Muscle of leg (tissue), 11 donors: ENCODE results near the gene GNB1L. TPM values are rescaled to one million over a fixed set of nuclear protein-coding genes. Genes with fewer than 3 reads are reported as not detected.

ENCODE experiments used
- DNase-seq: peaks from one replicate; pipeline ENCODE4 v3.0.0; 2013
- H3K27ac ChIP-seq: one replicate; pipeline ENCODE4 v1.5.1; 2013; ENCODE audit warnings: mild to moderate bottlenecking, low read length, control low read depth
- H3K27me3 ChIP-seq: one replicate; pipeline ENCODE4 v1.6.1; 2013; ENCODE audit warnings: low read length; ENCODE audit not compliant: control insufficient read depth, insufficient read depth
- H3K36me3 ChIP-seq: one replicate; pipeline ENCODE4 v1.6.1; 2013; ENCODE audit warnings: low read length; ENCODE audit not compliant: control insufficient read depth, insufficient read depth
- H3K4me1 ChIP-seq: one replicate; pipeline ENCODE4 v1.6.1; 2013; ENCODE audit warnings: low read length; ENCODE audit not compliant: control insufficient read depth, insufficient read depth
- H3K4me3 ChIP-seq: one replicate; pipeline ENCODE4 v1.5.1; 2013; ENCODE audit warnings: low read length, control low read depth
- H3K9me3 ChIP-seq: replicated peaks from 2 replicates; pipeline ENCODE4 v1.6.1; 2013; ENCODE audit warnings: low read depth, low read length; ENCODE audit not compliant: control insufficient read depth
- WGBS: methylation state at CpG from one replicate; pipeline ENCODE4 v1.1.5; 2013; ENCODE audit warnings: missing lambda C conversion rate; ENCODE audit not compliant: insufficient coverage; 5-methylcytosine and 5-hydroxymethylcytosine counted together
- polyA plus RNA-seq, 8 donors: library from polyadenylated mRNA; unstranded; fragments of 120-200 nt; gene quantifications; one replicate each; pipeline versions ENCODE4 v1.2.1 to v1.2.3, GENCODE V29; 2013; ENCODE audit warnings: inconsistent platforms in 1 of 8, low replicate concordance in 1 of 8; ENCODE audit not compliant: insufficient read length in 8 of 8, insufficient read depth in 1 of 8
- total RNA-seq: library from RNA; stranded (reverse); fragments of 120-200 nt; gene quantifications from one replicate; pipeline ENCODE4 v1.2.4, GENCODE V29; 2013

Gene GNB1L
- total and polyA plus RNA-seq, 9 donors: 3.0 to 6.9 (median 4.6) TPM

GRCh38 chr22:19882446-19883381 lies 28.0 kb upstream of the GNB1L start:
- H3K9me3 ChIP-seq: no peaks in the 10 kb centered on the region
- DNase-seq: peak; percentile 8
- peaks cover 93% of the 10 kb centered on the region for H3K4me1 ChIP-seq
- H3K27me3 ChIP-seq: no peaks in the 10 kb centered on the region
- peak overlapping the region; percentile 66 for H3K27ac ChIP-seq
- H3K4me3 ChIP-seq: no peak overlapping the region
- whole genome bisulfite sequencing: 83% methylated on average over 24 of the region's 26 CpGs
- H3K36me3 ChIP-seq: no peaks in the 10 kb centered on the region

- H3K27ac ChIP-seq: peak overlapping the region; percentile 67
- peaks cover 5% of the 10 kb centered on the region for H3K36me3 ChIP-seq
- H3K9me3 ChIP-seq: no peaks in the 10 kb centered on the region
- peaks cover 88% of the 10 kb centered on the region for H3K4me1 ChIP-seq
- H3K27me3 ChIP-seq: no peaks in the 10 kb centered on the region
- no peak overlapping the region for H3K4me3 ChIP-seq
- WGBS: 38% methylated on average over 14 of the region's 27 CpGs
- DNase-seq: peak; percentile 91
These were observed 26.3 kb upstream of the GNB1L start for GRCh38 chr22:19880786-19881569.

- peaks cover 88% of the 10 kb centered on the region for H3K4me1 ChIP-seq
- peak overlapping the region; percentile 67 for H3K27ac ChIP-seq
- peaks cover 5% of the 10 kb centered on the region for H3K36me3 ChIP-seq
- no peak overlapping the region for H3K4me3 ChIP-seq
- H3K9me3 ChIP-seq: no peaks in the 10 kb centered on the region
- H3K27me3 ChIP-seq: no peaks in the 10 kb centered on the region
- WGBS: 81% methylated on average over 28 of the region's 34 CpGs
- peak; percentile 8 for DNase-seq
These were observed 25.5 kb upstream of the GNB1L start for GRCh38 chr22:19879992-19880785.

- Histone ChIP-seq H3K27me3 (no peaks in the 10 kb centered on the region), H3K27ac (no peak overlapping the region), H3K4me3 (no peak overlapping the region), H3K9me3 (no peaks in the 10 kb centered on the region), H3K36me3 (peaks cover 5% of the 10 kb centered on the region), H3K4me1 (peaks cover 88% of the 10 kb centered on the region)
- peak; percentile 2 for DNase-seq
- WGBS: 70% methylated on average over 4 of the region's 4 CpGs
These were observed 24.9 kb upstream of the GNB1L start for GRCh38 chr22:19879643-19879991.

GRCh38 chr22:19879246-19879570 lies 24.5 kb upstream of the GNB1L start:
- DNase-seq: peak; percentile 7
- H3K27ac ChIP-seq: no peak overlapping the region
- no peaks in the 10 kb centered on the region for H3K9me3 ChIP-seq
- no peaks in the 10 kb centered on the region for H3K27me3 ChIP-seq
- H3K4me3 ChIP-seq: no peak overlapping the region
- peaks cover 5% of the 10 kb centered on the region for H3K36me3 ChIP-seq
- WGBS: 60% methylated on average over 2 of the region's 13 CpGs
- peaks cover 88% of the 10 kb centered on the region for H3K4me1 ChIP-seq

- WGBS: 69% methylated on average over 11 of the region's 16 CpGs
- Histone ChIP-seq H3K36me3 (peaks cover 5% of the 10 kb centered on the region), H3K27me3 (no peaks in the 10 kb centered on the region), H3K4me1 (peaks cover 91% of the 10 kb centered on the region), H3K27ac (no peak overlapping the region), H3K9me3 (no peaks in the 10 kb centered on the region), H3K4me3 (no peak overlapping the region)
- peak; percentile 2 for DNase-seq
These were observed 24.0 kb upstream of the GNB1L start for GRCh38 chr22:19878461-19879245.

GRCh38 chr22:19877626-19878339 lies 23.1 kb upstream of the GNB1L start:
- DNase-seq: peak; percentile 28
- Histone ChIP-seq H3K9me3 (no peaks in the 10 kb centered on the region), H3K36me3 (peaks cover 5% of the 10 kb centered on the region), H3K4me3 (no peak overlapping the region), H3K4me1 (peaks cover 90% of the 10 kb centered on the region), H3K27me3 (no peaks in the 10 kb centered on the region), H3K27ac (no peak overlapping the region)
- 62% methylated on average over 20 of the region's 20 CpGs for WGBS

- WGBS: 89% methylated on average over 12 of the region's 18 CpGs
- H3K4me3 ChIP-seq: no peak overlapping the region
- H3K36me3 ChIP-seq: peaks cover 5% of the 10 kb centered on the region
- H3K27me3 ChIP-seq: no peaks in the 10 kb centered on the region
- peak; percentile 5 for DNase-seq
- H3K4me1 ChIP-seq: peaks cover 87% of the 10 kb centered on the region
- no peaks in the 10 kb centered on the region for H3K9me3 ChIP-seq
- H3K27ac ChIP-seq: no peak overlapping the region
These were observed 22.4 kb upstream of the GNB1L start for GRCh38 chr22:19876941-19877625.
